Keratinocyte (primary cell): ENCODE measurements around the gene SMC4.

Source experiments
- CTCF ChIP-seq, 3 experiments: IDR thresholded peaks in 1 of 3; conservative IDR thresholded peaks in 1 of 3; optimal IDR thresholded peaks in 1 of 3; 2 replicates in 2 of 3; 3 replicates in 1 of 3; pipeline versions ENCODE3 to v1.5.1; 2011; ENCODE audit warnings: low read length in 3 of 3, mild to moderate bottlenecking in 3 of 3, moderate library complexity in 2 of 3, control low read depth in 1 of 3, inconsistent platforms in 1 of 3; ENCODE audit not compliant: insufficient read depth in 2 of 3; ENCODE audit errors: extremely low read depth in 1 of 3
- EZH2 ChIP-seq: IDR thresholded peaks from one replicate; pipeline ENCODE4 v1.6.1; 2012; ENCODE audit warnings: inconsistent platforms, mild to moderate bottlenecking, low read length, moderate library complexity

- TF ChIP-seq CTCF (optimal IDR thresholded peaks at IDR 0.05 in 1 of 3, IDR thresholded peaks at IDR 0.05 in 1 of 3, conservative IDR thresholded peaks at IDR 0.05 in 1 of 3; ENCODE audit: extremely low read depth in 1 of 3, insufficient read depth in 2 of 3, low read length in 3 of 3): no peak
- TF ChIP-seq EZH2: no peak
Observed at GRCh38 chr3:160460033-160460432, 60.6 kb downstream of the SMC4 start.
